H9 (cell line): ENCODE measurements around the gene CEP192. TPM values are rescaled to one million over a fixed set of nuclear protein-coding genes. Genes with fewer than 3 reads are reported as not detected.

ENCODE experiments used
- DNase-seq: peaks from one replicate; pipeline ENCODE4 v3.0.0-alpha.2; 2017
- H2AFZ ChIP-seq: one replicate; pipeline ENCODE4 v1.6.1; 2013; ENCODE audit warnings: mild to moderate bottlenecking, low read length, control low read depth, moderate library complexity
- H2AK5ac ChIP-seq: 2 replicates; pipeline ENCODE4 v1.6.1; 2013; ENCODE audit warnings: low read length, control low read depth, mixed read lengths; ENCODE audit not compliant: insufficient read length
- H2BK120ac ChIP-seq: one replicate; pipeline ENCODE4 v1.6.1; 2013; ENCODE audit warnings: low read depth, mild to moderate bottlenecking, low read length, control low read depth, inconsistent platforms; ENCODE audit not compliant: poor library complexity, severe bottlenecking
- H2BK12ac ChIP-seq: 2 replicates; pipeline ENCODE4 v1.6.1; 2013; ENCODE audit warnings: low read length, control low read depth, mixed read lengths, low read depth; ENCODE audit not compliant: insufficient read length
- H2BK15ac ChIP-seq: 2 replicates; pipeline ENCODE4 v1.6.1; 2013; ENCODE audit warnings: low read depth, low read length, control low read depth
- H2BK20ac ChIP-seq: one replicate; pipeline ENCODE4 v1.6.1; 2013; ENCODE audit warnings: low read depth, mild to moderate bottlenecking, low read length, control low read depth, inconsistent platforms; ENCODE audit not compliant: poor library complexity, severe bottlenecking
- H2BK5ac ChIP-seq: 2 replicates; pipeline ENCODE4 v1.6.1; 2013; ENCODE audit warnings: low read length, control low read depth, mixed read lengths; ENCODE audit not compliant: insufficient read length
- H3K14ac ChIP-seq: 2 replicates; pipeline ENCODE4 v1.6.1; 2013; ENCODE audit warnings: low read length, control low read depth; ENCODE audit not compliant: insufficient read depth
- H3K18ac ChIP-seq: 2 replicates; pipeline ENCODE4 v1.6.1; 2013; ENCODE audit warnings: low read depth, mild to moderate bottlenecking, mixed read lengths, low read length, control low read depth; ENCODE audit not compliant: insufficient read length
- H3K23ac ChIP-seq: 2 replicates; pipeline ENCODE4 v1.6.1; 2013; ENCODE audit warnings: low read length, control low read depth, mixed read lengths, low read depth; ENCODE audit not compliant: insufficient read length
- H3K23me2 ChIP-seq: 2 replicates; pipeline ENCODE4 v1.6.1; 2013; ENCODE audit warnings: low read depth, mild to moderate bottlenecking, mixed read lengths, low read length, control low read depth; ENCODE audit not compliant: insufficient read length, poor library complexity, severe bottlenecking
- H3K27ac ChIP-seq: 2 replicates; pipeline ENCODE4 v1.5.1; 2013; ENCODE audit warnings: low read length, control low read depth, mixed read lengths, low read depth; ENCODE audit not compliant: insufficient read length
- H3K27me3 ChIP-seq: 2 replicates; pipeline ENCODE4 v1.6.1; 2013; ENCODE audit warnings: low read length, control low read depth, inconsistent platforms; ENCODE audit not compliant: insufficient read depth
- H3K4ac ChIP-seq: 2 replicates; pipeline ENCODE4 v1.6.1; 2013; ENCODE audit warnings: low read depth, mild to moderate bottlenecking, control low read depth, inconsistent platforms, low read length, moderate library complexity
- H3K4me1 ChIP-seq: 2 replicates; pipeline ENCODE4 v1.6.1; 2013; ENCODE audit warnings: low read length, control low read depth, inconsistent platforms; ENCODE audit not compliant: insufficient read depth
- H3K4me2 ChIP-seq: 2 replicates; pipeline ENCODE4 v1.6.1; 2013; ENCODE audit warnings: low read length, control low read depth, mixed read lengths; ENCODE audit not compliant: insufficient read length, insufficient read depth
- H3K56ac ChIP-seq: 2 replicates; pipeline ENCODE4 v1.6.1; 2013; ENCODE audit warnings: low read depth, mild to moderate bottlenecking, mixed read lengths, low read length, control low read depth; ENCODE audit not compliant: insufficient read length
- H3K79me1 ChIP-seq: 2 replicates; pipeline ENCODE4 v1.6.1; 2013; ENCODE audit warnings: low read depth, mild to moderate bottlenecking, moderate library complexity, low read length, control low read depth, inconsistent platforms; ENCODE audit not compliant: insufficient read depth, poor library complexity, severe bottlenecking
- H3K79me2 ChIP-seq: 2 replicates; pipeline ENCODE4 v1.6.1; 2013; ENCODE audit warnings: low read length, control low read depth, inconsistent platforms; ENCODE audit not compliant: insufficient read depth
- H3K9ac ChIP-seq: 2 replicates; pipeline ENCODE4 v1.6.1; 2013; ENCODE audit warnings: low read length, control low read depth, mixed read lengths; ENCODE audit not compliant: insufficient read length; ENCODE audit errors: extremely low read depth
- H3K9me3 ChIP-seq: one replicate; pipeline ENCODE4 v1.6.1; 2013; ENCODE audit warnings: low read depth, low read length, inconsistent platforms; ENCODE audit not compliant: control insufficient read depth
- H3T11ph ChIP-seq: one replicate; pipeline ENCODE4 v1.6.1; 2013; ENCODE audit warnings: mild to moderate bottlenecking, low read length, control low read depth, inconsistent platforms
- H4K20me1 ChIP-seq: one replicate; pipeline ENCODE4 v1.6.1; 2013; ENCODE audit not compliant: control insufficient read depth, insufficient read length, insufficient read depth
- H4K5ac ChIP-seq: 2 replicates; pipeline ENCODE4 v1.6.1; 2013; ENCODE audit warnings: low read depth, mild to moderate bottlenecking, mixed read lengths, low read length, control low read depth; ENCODE audit not compliant: insufficient read length
- H4K8ac ChIP-seq: replicated peaks from 2 replicates; pipeline ENCODE4 v1.6.1; 2013; ENCODE audit warnings: low read length, control low read depth, mixed read lengths, low read depth; ENCODE audit not compliant: insufficient read length
- H4K91ac ChIP-seq: 2 replicates; pipeline ENCODE4 v1.6.1; 2013; ENCODE audit warnings: low read depth, mild to moderate bottlenecking, moderate library complexity, mixed read lengths, low read length, control low read depth; ENCODE audit not compliant: insufficient read length
- H3K27ac Mint-ChIP-seq, 3 experiments: 2 replicates in 2 of 3; 3 replicates in 1 of 3; pipeline ENCODE4 v1.8.0; 2020 to 2021; ENCODE audit warnings: mixed read lengths in 3 of 3, mild to moderate bottlenecking in 1 of 3, moderate library complexity in 1 of 3
- H3K27me3 Mint-ChIP-seq: 2 replicates; pipeline ENCODE4 v1.8.0; 2021; ENCODE audit warnings: low read depth, mild to moderate bottlenecking, moderate library complexity, mixed read lengths
- H3K36me3 Mint-ChIP-seq, 3 experiments: 2 replicates in 2 of 3; 3 replicates in 1 of 3; pipeline ENCODE4 v1.8.0; 2020 to 2021; ENCODE audit warnings: low read depth in 3 of 3, mixed read lengths in 3 of 3; ENCODE audit not compliant: insufficient read depth in 1 of 3
- H3K4me1 Mint-ChIP-seq, 2 experiments: 2 replicates each; pipeline ENCODE4 v1.8.0; 2020; ENCODE audit warnings: mixed read lengths in 2 of 2
- H3K4me3 Mint-ChIP-seq, 2 experiments: 2 replicates in 1 of 2; 3 replicates in 1 of 2; pipeline ENCODE4 v1.8.0; 2020 to 2021; ENCODE audit warnings: mild to moderate bottlenecking in 2 of 2, mixed read lengths in 2 of 2, moderate library complexity in 1 of 2
- H3K9me3 Mint-ChIP-seq, 2 experiments: 2 replicates in 1 of 2; 3 replicates in 1 of 2; pipeline ENCODE4 v1.8.0; 2020; ENCODE audit warnings: mild to moderate bottlenecking in 2 of 2, mixed read lengths in 2 of 2, moderate library complexity in 1 of 2
- WGBS: extraction: QIAGEN DNeasy Blood & Tissue Kit; methylation state at CpG from one replicate; pipeline ENCODE4 v1.1.7; 2013; ENCODE audit warnings: missing lambda C conversion rate, low lambda C conversion rate, mixed read lengths; ENCODE audit not compliant: insufficient read length; ENCODE audit errors: extremely low coverage; 5-methylcytosine and 5-hydroxymethylcytosine counted together
- total RNA-seq: library from RNA; stranded (reverse); gene quantifications from 2 replicates; pipeline ENCODE4 v1.2.1, GENCODE V29; 2021
- TF ChIP-seq, protein P1 (sequence below): fragments of 200-600 bp; sonication (generic); conservative IDR thresholded peaks from 3 replicates; pipeline ENCODE4 v1.8.0; 2021; ENCODE audit warnings: antibody characterized with exemption, mild to moderate bottlenecking

Gene CEP192
- total RNA-seq, 1 experiment from 2014 or later: 23.5 TPM

DNA sequence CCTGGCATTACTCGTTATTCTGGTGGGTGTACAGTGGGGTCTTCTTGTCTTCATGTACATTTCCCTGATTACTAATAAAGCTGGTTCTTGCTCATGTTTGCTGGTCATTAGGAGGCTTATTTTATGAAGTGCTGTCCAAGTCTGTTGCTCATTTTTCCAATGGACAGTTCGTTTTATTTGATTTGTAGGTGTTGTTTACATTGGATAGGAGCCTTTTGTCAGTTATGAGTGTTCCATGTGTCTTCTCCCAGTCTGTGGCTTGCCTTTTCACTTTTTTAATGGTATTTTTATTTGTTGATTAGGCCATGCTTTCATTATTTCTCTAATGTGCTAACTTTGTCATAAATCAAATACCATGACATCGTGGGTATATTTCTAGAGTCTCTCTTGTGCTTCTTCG is 51.9 kb downstream of the CEP192 start:
- Histone ChIP-seq H3K18ac (no peak overlapping the region), H3K79me1 (no peaks in the 10 kb centered on the region), H3T11ph (no peak overlapping the region), H3K14ac (no peak overlapping the region), H2AK5ac (no peak overlapping the region), H3K4ac (no peak overlapping the region), H4K20me1 (no peaks in the 10 kb centered on the region), H2AFZ (no peak overlapping the region), H2BK120ac (no peak overlapping the region), H4K5ac (no peak overlapping the region), H3K79me2 (no peaks in the 10 kb centered on the region), H2BK20ac (no peak overlapping the region), H3K27me3 (no peaks in the 10 kb centered on the region), H3K4me2 (no peak overlapping the region), H4K91ac (no peak overlapping the region), H3K4me1 (no peaks in the 10 kb centered on the region), H3K23me2 (no peaks in the 10 kb centered on the region), H4K8ac (no peak overlapping the region), H2BK5ac (no peak overlapping the region), H2BK12ac (no peak overlapping the region), H2BK15ac (no peak overlapping the region), H3K56ac (no peak overlapping the region), H3K9ac (no peak overlapping the region), H3K23ac (no peak overlapping the region), H3K9me3 (no peaks in the 10 kb centered on the region), H3K27ac (no peak overlapping the region)
- Mint-ChIP-seq H3K4me3 (no peak overlapping the region), H3K9me3 (no peaks in the 10 kb centered on the region), H3K4me1 (no peaks in the 10 kb centered on the region), H3K27me3 (no peaks in the 10 kb centered on the region), H3K27ac (no peak overlapping the region), H3K36me3 (peaks cover 7 to 38% (median 33%) of the 10 kb centered on the region in 3 experiments; a peak in 6 of 7 replicates)
- no peak for DNase-seq
- WGBS: no CpG with 5 or more reads among the region's 4 CpGs
- TF ChIP-seq, protein P1, sequence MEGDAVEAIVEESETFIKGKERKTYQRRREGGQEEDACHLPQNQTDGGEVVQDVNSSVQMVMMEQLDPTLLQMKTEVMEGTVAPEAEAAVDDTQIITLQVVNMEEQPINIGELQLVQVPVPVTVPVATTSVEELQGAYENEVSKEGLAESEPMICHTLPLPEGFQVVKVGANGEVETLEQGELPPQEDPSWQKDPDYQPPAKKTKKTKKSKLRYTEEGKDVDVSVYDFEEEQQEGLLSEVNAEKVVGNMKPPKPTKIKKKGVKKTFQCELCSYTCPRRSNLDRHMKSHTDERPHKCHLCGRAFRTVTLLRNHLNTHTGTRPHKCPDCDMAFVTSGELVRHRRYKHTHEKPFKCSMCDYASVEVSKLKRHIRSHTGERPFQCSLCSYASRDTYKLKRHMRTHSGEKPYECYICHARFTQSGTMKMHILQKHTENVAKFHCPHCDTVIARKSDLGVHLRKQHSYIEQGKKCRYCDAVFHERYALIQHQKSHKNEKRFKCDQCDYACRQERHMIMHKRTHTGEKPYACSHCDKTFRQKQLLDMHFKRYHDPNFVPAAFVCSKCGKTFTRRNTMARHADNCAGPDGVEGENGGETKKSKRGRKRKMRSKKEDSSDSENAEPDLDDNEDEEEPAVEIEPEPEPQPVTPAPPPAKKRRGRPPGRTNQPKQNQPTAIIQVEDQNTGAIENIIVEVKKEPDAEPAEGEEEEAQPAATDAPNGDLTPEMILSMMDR: no peak
